IPS DF 4.7 (cell line): ENCODE results near the gene LUC7L.

ENCODE experiments used
- DNase-seq: peaks from one replicate; pipeline ENCODE4 v3.0.0-alpha.2; 2013; ENCODE audit warnings: low spot score; ENCODE audit errors: extremely low read depth

Gene LUC7L

GRCh38 chr16:143456-143855, 85.8 kb downstream of the LUC7L start:
- no peak for DNase-seq

DNA sequence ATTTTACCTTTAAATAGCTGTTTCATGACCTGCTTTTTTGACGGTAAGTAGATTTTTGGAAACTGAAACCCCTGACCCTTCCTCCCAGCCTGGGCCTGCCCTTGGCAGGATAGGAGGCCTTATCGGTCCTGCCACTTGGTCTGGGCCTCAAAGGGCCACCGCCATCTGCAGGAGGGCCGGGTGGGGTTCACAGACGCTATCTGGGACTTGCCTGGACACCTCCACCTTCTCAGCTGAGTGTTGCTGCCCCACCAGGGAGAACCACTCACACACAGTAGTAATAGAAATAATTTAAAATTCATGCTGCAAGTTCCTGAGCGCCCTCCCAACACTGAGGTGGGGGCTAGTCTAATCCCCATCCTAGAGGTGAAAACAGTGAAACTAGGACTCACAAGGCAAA, 86.2 kb downstream of the LUC7L start:
- DNase-seq = no peak

- no peak for DNase-seq
Measured at GRCh38 chr16:142405-142967, 86.8 kb downstream of the LUC7L start.

DNA sequence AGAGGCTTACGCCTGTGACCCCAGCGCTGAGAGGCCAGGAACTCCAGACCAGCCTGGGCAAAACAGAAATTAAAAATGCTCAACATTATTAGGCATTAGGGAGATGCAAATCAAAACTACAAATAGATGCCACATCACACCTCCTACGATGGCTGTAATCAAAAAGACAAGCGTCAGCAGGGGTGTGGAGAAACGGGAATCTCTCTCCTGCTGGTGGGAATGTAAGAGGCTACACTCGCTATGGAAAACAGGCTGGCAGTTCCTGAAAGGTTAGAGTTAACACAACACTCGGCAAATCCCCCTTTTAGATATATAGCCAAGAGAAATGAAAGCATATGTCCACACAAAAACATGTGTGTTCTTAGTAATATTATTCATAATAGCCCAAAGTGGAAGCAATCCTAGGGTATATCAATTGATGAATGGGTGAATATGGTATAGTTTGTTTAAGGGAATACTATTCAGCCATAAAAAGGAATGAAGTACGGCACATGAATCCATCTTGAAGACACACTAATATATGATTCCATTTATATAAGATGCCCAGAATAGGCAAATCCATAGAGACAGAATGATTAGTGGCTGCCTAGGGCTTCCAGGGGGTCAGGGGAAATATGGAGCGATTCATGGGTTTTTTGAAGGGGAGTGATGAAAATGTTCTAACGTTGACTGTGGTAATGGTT, 88.9 kb downstream of the LUC7L start:
- no peak for DNase-seq
